ENCODE measurements around the gene TRPC6.

GRCh38 chr11:101442936-101443521 is 140.8 kb downstream of the TRPC6 start:
- TF ChIP-seq CTCF (optimal IDR thresholded peaks at IDR 0.05 in 1 of 3, IDR thresholded peaks at IDR 0.05 in 1 of 3, conservative IDR thresholded peaks at IDR 0.05 in 1 of 3; ENCODE audit: extremely low read depth in 1 of 3, insufficient read depth in 2 of 3, low read length in 3 of 3) (no peak), EZH2 (IDR thresholded peaks at IDR 0.05; ENCODE audit: low read length) (no peak)

Data from keratinocyte (primary cell).